Measurements from ENCODE around the gene TRIM28. TPM values are rescaled to one million over a fixed set of nuclear protein-coding genes. Genes with fewer than 3 reads are reported as not detected.

Gene TRIM28
- total RNA-seq, 1 donor from 2014 or later, result 274 TPM

DNA sequence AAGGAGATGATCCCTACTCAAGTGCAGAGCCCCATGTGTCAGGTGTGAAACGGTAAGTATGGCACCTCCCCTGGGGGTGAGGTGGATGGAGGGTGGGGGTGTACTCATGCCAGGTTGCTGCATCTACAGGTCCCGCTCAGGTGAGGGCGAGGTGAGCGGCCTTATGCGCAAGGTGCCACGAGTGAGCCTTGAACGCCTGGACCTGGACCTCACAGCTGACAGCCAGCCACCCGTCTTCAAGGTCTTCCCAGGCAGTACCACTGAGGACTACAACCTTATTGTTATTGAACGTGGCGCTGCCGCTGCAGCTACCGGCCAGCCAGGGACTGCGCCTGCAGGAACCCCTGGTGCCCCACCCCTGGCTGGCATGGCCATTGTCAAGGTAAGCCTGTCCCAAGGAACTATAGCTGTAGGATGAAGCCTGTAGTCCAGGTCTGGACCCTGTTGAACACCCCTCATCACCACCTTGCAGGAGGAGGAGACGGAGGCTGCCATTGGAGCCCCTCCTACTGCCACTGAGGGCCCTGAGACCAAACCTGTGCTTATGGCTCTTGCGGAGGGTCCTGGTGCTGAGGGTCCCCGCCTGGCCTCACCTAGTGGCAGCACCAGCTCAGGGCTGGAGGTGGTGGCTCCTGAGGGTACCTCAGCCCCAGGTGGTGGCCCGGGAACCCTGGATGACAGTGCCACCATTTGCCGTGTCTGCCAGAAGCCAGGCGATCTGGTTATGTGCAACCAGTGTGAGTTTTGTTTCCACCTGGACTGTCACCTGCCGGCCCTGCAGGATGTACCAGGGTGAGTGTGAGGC is 5.2 kb downstream of the TRIM28 start:
- H3K27me3 ChIP-seq, result no peaks in the 10 kb centered on the region
- peaks cover 40% of the 10 kb centered on the region for H3K4me1 ChIP-seq
- H3K27ac ChIP-seq, result no peak overlapping the region
- peak in 1 of 2 donors; percentile 84 for DNase-seq (ENCODE audit: extremely low spot score in 2 of 2)
- H3K9me3 ChIP-seq, result no peaks in the 10 kb centered on the region
- no peak overlapping the region for H3K4me3 ChIP-seq
- TF ChIP-seq, protein P1, sequence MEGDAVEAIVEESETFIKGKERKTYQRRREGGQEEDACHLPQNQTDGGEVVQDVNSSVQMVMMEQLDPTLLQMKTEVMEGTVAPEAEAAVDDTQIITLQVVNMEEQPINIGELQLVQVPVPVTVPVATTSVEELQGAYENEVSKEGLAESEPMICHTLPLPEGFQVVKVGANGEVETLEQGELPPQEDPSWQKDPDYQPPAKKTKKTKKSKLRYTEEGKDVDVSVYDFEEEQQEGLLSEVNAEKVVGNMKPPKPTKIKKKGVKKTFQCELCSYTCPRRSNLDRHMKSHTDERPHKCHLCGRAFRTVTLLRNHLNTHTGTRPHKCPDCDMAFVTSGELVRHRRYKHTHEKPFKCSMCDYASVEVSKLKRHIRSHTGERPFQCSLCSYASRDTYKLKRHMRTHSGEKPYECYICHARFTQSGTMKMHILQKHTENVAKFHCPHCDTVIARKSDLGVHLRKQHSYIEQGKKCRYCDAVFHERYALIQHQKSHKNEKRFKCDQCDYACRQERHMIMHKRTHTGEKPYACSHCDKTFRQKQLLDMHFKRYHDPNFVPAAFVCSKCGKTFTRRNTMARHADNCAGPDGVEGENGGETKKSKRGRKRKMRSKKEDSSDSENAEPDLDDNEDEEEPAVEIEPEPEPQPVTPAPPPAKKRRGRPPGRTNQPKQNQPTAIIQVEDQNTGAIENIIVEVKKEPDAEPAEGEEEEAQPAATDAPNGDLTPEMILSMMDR (IDR thresholded peaks at IDR 0.05), result no peak
- TF ChIP-seq POLR2AphosphoS5 (IDR thresholded peaks at IDR 0.05; ENCODE audit: insufficient read depth in 1 of 2, low read depth in 1 of 2) (no peak), POLR2A (IDR thresholded peaks at IDR 0.05) (no peak)
- intact Hi-C loops (cut with DNase I), result no loop called here
- H3K36me3 ChIP-seq, result peaks cover 0 to 60% of the 10 kb centered on the region in 2 donors

DNA sequence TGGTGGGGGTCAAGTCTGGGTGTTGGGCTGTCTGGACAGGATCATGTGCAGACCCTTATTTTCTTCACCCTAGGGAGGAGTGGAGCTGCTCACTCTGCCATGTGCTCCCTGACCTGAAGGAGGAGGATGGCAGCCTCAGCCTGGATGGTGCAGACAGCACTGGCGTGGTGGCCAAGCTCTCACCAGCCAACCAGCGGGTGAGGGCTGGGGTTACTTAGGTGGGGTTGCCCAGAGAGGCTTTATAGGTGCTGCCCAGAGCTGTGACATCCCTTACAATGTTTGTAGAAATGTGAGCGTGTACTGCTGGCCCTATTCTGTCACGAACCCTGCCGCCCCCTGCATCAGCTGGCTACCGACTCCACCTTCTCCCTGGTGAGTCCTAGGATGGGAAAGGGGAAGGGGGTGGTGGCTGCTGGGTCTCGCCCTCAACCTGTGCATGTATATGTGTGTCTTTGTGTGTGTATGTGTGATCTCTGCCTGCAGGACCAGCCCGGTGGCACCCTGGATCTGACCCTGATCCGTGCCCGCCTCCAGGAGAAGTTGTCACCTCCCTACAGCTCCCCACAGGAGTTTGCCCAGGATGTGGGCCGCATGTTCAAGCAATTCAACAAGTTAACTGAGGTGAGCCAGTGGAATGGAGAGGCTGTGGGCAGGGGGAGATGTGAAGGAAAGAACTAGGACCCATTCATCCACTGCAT is 5.9 kb downstream of the TRIM28 start:
- H3K9me3 ChIP-seq, result no peaks in the 10 kb centered on the region
- intact Hi-C loops (cut with DNase I), result no loop called here
- no peak for DNase-seq (ENCODE audit: extremely low spot score in 2 of 2)
- no peak overlapping the region for H3K4me3 ChIP-seq
- no peak overlapping the region for H3K27ac ChIP-seq
- H3K4me1 ChIP-seq, result peaks cover 44% of the 10 kb centered on the region
- TF ChIP-seq, protein P1 (IDR thresholded peaks at IDR 0.05), result no peak
- TF ChIP-seq POLR2A (IDR thresholded peaks at IDR 0.05) (no peak), POLR2AphosphoS5 (IDR thresholded peaks at IDR 0.05; ENCODE audit: insufficient read depth in 1 of 2, low read depth in 1 of 2) (no peak)
- no peaks in the 10 kb centered on the region for H3K27me3 ChIP-seq
- peaks cover 0 to 60% of the 10 kb centered on the region in 2 donors for H3K36me3 ChIP-seq

GRCh38 chr19:58550362-58551122 is 6.7 kb downstream of the TRIM28 start:
- intact Hi-C loops (cut with DNase I), result no loop called here
- TF ChIP-seq, protein P1 (IDR thresholded peaks at IDR 0.05), result no peak
- TF ChIP-seq POLR2AphosphoS5 (IDR thresholded peaks at IDR 0.05; ENCODE audit: insufficient read depth in 1 of 2, low read depth in 1 of 2), result no peak
- no peak for TF ChIP-seq POLR2A (IDR thresholded peaks at IDR 0.05)
- no peak overlapping the region for H3K4me3 ChIP-seq
- H3K27me3 ChIP-seq, result no peaks in the 10 kb centered on the region
- peaks cover 42% of the 10 kb centered on the region for H3K4me1 ChIP-seq
- peak in 1 of 2 donors; percentile 79 for DNase-seq (ENCODE audit: extremely low spot score in 2 of 2)
- no peak overlapping the region for H3K27ac ChIP-seq
- H3K9me3 ChIP-seq, result no peaks in the 10 kb centered on the region
- peaks cover 0 to 62% of the 10 kb centered on the region in 2 donors for H3K36me3 ChIP-seq

- Histone ChIP-seq H3K9me3 (no peaks in the 10 kb centered on the region), H3K36me3 (peaks cover 0 to 68% of the 10 kb centered on the region in 2 donors), H3K27me3 (no peaks in the 10 kb centered on the region), H3K4me3 (no peak overlapping the region), H3K4me1 (peaks cover 42% of the 10 kb centered on the region), H3K27ac (no peak overlapping the region)
- TF ChIP-seq POLR2A (IDR thresholded peaks at IDR 0.05) (no peak), POLR2AphosphoS5 (IDR thresholded peaks at IDR 0.05; ENCODE audit: insufficient read depth in 1 of 2, low read depth in 1 of 2) (no peak)
- TF ChIP-seq, protein P1 (IDR thresholded peaks at IDR 0.05), result no peak
- intact Hi-C loops (cut with DNase I), result no loop called here
- DNase-seq (ENCODE audit: extremely low spot score in 2 of 2), result no peak
Measured at GRCh38 chr19:58551123-58551497, 7.2 kb downstream of the TRIM28 start.
